Upper lobe of left lung (tissue), 4 donors: ENCODE data around the gene PGGHG.

Experiments
- POLR2A ChIP-seq, 4 donors: fragments of 450-650 bp; IDR thresholded peaks; one replicate each; pipeline ENCODE4 v1.5.1; 2016 to 2017; ENCODE audit warnings: antibody characterized with exemption in 4 of 4, mild to moderate bottlenecking in 2 of 4
- POLR2AphosphoS5 ChIP-seq, 2 donors: sonication (generic); formaldehyde crosslinking; IDR thresholded peaks; one replicate each; pipeline ENCODE4 v1.5.1; 2017; ENCODE audit warnings: antibody characterized with exemption in 2 of 2
- TF ChIP-seq, protein P1 (sequence below), 6 experiments: fragments of 450-650 bp in 4 of 6; fragments of 200-600 bp in 2 of 6; sonication (generic) in 2 of 6; IDR thresholded peaks; one replicate each; pipeline ENCODE4 v1.5.1; 2016 to 2019; ENCODE audit warnings: antibody characterized with exemption in 6 of 6

DNA sequence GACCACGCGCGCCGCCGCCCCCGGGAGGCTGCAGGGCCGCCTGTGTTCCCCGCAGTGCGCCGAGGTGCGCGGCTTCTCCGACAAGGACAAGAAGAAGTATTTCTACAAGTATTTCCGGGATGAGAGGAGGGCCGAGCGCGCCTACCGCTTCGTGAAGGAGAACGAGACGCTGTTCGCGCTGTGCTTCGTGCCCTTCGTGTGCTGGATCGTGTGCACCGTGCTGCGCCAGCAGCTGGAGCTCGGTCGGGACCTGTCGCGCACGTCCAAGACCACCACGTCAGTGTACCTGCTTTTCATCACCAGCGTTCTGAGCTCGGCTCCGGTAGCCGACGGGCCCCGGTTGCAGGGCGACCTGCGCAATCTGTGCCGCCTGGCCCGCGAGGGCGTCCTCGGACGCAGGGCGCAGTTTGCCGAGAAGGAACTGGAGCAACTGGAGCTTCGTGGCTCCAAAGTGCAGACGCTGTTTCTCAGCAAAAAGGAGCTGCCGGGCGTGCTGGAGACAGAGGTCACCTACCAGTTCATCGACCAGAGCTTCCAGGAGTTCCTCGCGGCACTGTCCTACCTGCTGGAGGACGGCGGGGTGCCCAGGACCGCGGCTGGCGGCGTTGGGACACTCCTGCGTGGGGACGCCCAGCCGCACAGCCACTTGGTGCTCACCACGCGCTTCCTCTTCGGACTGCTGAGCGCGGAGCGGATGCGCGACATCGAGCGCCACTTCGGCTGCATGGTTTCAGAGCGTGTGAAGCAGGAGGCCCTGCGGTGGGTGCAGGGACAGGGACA lies 8.0 kb upstream of the PGGHG start:
- TF ChIP-seq, protein P1, sequence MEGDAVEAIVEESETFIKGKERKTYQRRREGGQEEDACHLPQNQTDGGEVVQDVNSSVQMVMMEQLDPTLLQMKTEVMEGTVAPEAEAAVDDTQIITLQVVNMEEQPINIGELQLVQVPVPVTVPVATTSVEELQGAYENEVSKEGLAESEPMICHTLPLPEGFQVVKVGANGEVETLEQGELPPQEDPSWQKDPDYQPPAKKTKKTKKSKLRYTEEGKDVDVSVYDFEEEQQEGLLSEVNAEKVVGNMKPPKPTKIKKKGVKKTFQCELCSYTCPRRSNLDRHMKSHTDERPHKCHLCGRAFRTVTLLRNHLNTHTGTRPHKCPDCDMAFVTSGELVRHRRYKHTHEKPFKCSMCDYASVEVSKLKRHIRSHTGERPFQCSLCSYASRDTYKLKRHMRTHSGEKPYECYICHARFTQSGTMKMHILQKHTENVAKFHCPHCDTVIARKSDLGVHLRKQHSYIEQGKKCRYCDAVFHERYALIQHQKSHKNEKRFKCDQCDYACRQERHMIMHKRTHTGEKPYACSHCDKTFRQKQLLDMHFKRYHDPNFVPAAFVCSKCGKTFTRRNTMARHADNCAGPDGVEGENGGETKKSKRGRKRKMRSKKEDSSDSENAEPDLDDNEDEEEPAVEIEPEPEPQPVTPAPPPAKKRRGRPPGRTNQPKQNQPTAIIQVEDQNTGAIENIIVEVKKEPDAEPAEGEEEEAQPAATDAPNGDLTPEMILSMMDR (IDR thresholded peaks at IDR 0.05) = no peak
- TF ChIP-seq POLR2AphosphoS5 (IDR thresholded peaks at IDR 0.05) = no peak
- TF ChIP-seq POLR2A (IDR thresholded peaks at IDR 0.05) = no peak
